Stimulated activated CD4-positive, alpha-beta T cell treated with anti-CD3 and anti-CD28 coated beads, TNF-alpha, amount 100 ng/mL, for 48 hours (primary cell): ENCODE results near the gene MTREX.

Source experiments
- DNase-seq, 3 donors: peaks; one replicate each; pipeline ENCODE4 v3.0.0-alpha.2; 2020; ENCODE audit warnings: low read depth in 3 of 3

The MTREX gene

DNA sequence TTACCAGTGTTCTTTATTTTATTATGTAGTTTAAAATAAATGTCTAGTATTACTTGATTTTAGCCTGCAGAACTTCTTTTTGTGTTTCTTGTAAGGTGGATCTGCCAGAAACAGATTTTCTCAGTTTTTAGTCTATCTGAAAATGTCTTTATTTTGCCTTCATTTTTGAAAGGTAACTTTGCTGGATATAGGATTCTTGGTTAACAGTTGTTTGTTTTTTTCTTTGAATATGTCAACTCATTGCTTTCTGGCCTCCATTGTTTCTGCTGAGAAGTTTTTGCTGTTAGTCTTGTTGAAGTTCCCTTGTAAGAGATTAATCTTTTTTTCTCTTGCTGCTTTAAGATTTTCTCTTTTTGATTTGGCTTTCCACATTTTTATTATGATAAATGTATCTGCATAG is 75.5 kb downstream of the MTREX start:
- no peak for DNase-seq

- DNase-seq = no peak
Observed at GRCh38 chr5:55384072-55384471, 76.3 kb downstream of the MTREX start.

DNA sequence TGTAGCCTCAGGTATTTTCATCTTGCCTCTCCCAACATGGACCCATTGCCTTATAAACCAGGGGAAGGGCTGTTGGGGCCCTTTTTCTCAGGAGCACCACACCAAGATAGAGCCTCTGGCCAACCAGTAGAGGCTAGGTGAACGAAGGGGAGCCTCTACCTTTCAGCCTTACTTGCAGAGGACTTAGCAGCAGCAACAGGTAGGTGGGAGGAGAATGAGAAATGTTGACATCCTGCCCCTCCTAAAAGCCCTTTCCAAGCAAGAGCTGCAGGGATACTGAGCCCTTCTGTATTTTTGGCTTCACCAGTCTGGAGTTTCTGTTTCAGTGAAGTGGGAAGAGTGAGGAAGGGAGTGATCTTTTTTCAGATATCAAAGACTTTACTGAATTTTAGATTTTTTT is 77.4 kb downstream of the MTREX start:
- no peak for DNase-seq

- no peak for DNase-seq
Observed at GRCh38 chr5:55385846-55386245, 78.1 kb downstream of the MTREX start.

GRCh38 chr5:55386356-55386755 is 78.6 kb downstream of the MTREX start:
- DNase-seq = no peak

DNA sequence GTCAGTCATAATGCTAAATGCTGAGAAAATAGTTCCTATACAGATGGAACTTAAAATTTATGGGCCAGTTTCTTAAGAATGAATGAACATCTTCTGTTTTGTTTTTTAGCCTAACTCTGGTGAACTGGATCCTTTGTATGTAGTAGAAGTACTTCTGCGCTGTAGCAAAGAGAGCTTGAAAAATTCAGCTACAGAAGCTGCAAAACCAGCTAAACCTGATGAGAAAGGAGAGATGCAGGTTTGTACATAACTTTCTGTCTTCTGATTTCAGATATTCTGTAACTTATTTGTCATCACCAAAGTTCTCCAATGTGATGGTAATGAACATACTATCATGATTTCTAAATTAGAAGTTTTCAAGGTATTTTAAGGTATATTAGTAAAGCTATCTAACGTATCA is 80.1 kb downstream of the MTREX start:
- no peak for DNase-seq

DNA sequence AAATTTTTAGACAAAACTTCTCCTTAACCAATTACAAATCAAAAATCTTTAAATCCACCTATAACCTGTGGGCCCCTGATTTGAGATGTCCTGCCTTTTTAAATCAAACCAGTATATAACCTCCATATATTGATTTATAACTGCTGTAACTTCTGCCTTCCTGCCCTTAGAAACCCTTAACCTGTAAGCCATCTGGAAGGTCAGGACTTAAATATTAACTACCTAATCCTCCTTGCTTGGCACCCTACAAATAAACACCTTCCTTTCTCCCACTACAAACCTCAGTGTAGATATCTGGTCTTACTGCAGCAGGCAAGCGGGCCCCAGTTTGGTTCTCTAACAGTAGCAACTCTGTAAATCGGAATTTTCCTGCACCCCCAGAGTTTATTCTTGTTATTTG is 83.9 kb downstream of the MTREX start:
- DNase-seq = no peak

DNA sequence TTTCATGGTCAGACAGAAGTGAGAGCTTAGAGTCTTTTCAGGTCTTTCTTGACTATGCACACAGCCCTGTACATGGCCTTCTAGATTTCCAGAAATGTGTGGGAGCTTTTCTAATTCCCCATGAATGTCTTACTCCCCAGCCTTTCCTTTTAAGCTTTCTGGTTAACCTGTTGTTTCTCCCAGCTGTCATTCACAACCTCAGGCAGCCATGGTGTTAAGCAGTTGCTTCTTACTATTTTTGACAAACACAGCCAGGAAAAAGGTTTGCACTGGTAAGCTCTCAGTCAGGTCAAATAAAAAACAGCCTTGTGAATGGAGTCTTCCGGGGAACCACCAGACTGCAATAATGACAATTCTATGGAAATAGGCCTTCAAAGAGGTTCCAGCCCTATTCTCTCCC is 84.9 kb downstream of the MTREX start:
- DNase-seq = no peak

DNA sequence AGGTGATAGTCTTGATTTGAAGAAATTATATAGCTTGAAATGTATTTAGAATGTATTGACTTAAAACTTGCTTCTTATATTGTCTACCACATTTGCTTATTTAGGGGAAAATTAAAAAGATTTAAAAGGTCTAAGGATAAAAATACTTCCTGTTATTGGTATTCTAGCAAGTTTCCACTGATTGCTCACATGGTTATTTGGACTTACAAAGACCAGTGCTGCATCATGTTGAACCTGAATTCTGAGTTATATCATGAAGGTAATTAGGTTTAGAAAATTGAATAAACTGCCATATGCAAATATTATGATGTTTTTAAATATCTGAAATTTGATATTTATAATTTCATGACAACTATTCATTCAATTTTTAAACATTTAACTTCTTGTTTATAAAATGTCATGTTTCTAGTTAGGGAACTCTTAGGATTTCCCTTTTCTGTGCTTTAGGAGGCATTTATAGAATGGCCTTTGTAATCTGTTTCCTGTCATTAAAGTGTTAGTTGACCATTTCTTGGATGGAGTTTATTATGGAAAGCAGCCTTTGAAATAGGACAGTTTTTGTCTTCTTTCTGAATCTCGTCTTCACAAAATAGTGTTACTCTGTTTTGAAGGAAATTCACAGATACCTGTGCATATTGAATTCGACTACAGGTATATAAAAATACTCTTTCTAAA is 85.8 kb downstream of the MTREX start:
- no peak for DNase-seq

DNA sequence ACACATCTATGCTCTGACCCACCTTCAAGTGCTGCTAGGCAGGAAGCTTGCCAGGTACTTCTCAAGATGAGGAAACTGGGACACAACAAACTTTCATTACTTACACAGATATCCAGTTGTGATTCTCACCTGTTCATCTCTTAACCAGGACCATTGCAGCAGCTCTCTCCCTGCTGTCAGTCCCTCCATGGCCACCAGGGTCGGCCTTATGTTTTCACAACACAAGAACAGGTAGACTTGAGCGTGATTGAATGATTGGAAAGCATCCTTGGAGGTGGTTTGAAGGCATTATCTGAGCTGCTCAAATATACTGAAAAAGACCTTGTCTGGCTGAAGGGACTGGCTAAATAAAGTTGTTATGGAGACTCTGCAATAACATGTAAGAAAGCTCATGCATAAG is 94.4 kb downstream of the MTREX start:
- no peak for DNase-seq

GRCh38 chr5:55406292-55406691 is 98.5 kb downstream of the MTREX start:
- no peak for DNase-seq

DNA sequence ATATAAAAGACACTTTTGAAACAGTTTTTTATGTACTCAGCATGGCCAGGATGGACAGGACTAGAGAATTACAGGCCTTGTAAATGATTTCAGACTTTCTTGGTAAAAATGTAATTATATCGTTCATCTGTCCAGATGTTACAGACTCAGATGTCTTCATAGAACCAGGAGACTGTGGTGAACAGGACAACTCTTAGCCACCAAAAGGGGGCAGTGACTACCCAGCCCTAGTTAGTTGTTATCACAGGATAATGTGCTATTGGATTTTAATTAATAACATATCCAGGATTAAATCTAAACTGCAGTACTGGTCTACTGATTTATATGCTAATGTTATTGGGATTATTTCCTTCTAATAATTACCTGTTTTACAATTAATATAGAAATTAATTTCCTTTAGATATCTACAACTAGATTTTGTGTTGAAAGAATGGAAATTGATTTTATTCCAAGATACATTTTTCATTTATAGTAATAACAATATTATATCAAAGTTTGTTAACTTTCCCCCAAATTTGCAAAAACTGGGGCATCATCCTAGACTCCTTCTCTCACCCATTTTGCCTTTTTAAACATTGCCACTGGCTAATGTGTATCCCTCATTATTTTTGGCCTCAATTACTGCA is 99.4 kb downstream of the MTREX start:
- DNase-seq = no peak

DNA sequence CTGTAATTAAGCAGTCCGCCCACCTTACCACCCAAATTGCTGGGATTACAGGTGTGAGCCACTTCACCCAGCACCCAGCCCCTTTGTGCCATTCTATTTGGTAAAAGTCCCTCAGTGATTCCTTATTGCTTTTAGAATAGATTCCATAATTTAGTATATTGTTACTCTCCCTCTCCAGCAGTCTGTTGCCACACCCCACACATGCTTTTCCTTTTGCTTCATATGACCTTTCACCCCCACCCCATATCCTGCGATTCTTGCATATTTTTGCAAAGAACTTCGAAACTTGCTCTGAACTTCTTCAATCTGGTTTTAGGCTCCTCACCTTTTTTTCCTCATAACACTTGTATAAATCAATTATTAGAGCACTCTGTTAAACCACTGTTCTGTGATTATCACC is 100.2 kb downstream of the MTREX start:
- DNase-seq = no peak

- no peak for DNase-seq
Observed at GRCh38 chr5:55409775-55410174, 102.0 kb downstream of the MTREX start.

DNA sequence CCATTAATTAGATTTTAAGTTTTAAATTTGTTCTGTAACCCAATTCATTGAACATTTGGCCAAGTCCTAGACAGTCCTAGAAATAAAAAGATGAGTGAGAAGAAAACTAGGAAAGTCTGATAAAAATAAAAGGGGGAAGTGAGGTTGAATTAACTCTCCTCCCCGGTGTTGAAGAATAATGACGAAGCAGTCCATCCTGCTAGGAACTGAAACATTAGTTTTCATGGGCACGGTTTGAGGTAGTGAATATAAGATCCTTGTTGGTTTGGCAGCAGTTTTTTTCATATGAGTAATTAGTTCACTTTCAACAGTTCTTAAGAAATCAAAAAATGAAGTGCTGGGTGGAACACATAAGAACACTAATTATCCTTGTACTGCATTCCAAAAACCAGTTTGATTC is 103.1 kb downstream of the MTREX start:
- DNase-seq = no peak

DNA sequence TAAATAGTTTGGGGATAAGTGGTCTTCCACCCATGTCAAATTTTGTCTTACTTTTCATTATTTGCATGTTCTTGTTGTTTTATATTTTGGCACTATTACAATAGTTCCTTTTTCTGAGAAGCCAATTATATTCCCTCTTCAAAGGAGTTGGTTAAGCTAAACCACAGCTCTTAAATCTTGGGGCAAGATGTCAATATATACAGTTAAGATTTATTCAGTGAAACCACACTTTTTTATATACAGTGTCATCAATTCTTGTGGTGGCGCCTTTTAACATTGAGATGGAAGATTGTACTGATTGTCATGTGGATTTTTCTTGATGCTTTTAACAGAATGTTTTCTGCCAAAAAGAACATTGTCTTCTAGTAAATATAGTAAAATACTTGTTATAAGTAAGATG is 104.1 kb downstream of the MTREX start:
- DNase-seq = no peak

DNA sequence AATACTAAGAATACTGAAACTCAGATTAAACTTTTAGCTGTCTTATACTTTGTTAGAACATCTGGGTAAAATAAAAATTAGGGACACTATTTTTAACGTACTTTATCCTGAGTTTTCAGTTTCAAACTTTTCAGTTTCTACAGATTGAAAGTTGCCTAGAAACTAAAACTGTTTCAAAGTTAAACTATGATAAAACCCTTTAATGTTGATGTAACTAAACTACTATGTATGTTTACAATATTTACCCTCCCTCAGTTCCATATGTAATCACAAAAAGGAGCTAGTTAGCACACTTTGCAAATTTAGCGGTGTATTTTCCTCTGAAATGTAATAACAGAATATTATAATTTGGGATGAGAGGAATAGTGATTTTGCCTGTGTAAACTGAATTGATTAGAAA is 105.9 kb downstream of the MTREX start:
- DNase-seq = no peak

GRCh38 chr5:55415071-55415470 is 107.3 kb downstream of the MTREX start:
- DNase-seq = no peak

DNA sequence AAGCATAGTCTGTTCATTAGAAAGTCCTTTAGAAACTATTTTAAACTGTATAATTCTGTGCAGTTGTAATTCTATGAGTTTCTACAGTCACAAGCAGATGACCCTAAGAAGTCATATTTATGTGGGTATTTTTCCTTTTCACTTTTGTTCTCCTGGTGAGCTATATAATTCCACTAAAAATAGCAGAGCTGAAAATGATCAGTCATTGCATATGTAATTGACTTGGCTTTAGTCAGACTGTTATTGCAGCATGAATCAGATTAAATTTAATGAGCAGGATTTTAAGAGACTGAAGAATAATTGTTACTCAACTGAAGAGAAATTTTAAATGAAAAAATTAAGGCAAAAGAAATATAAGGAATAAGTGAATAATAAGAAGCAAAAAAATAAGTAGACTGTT is 108.5 kb downstream of the MTREX start:
- DNase-seq = no peak

GRCh38 chr5:55418994-55419968 is 111.5 kb downstream of the MTREX start:
- no peak for DNase-seq

GRCh38 chr5:55421074-55421529 is 113.3 kb downstream of the MTREX start:
- peak in 1 of 3 donors; percentile 25 for DNase-seq

GRCh38 chr5:55426455-55426854 is 118.7 kb downstream of the MTREX start:
- DNase-seq = no peak

- DNase-seq = no peak
Observed at GRCh38 chr5:55427157-55427556, 119.4 kb downstream of the MTREX start.
